Common myeloid progenitor, CD34-positive (primary cell): ENCODE results near the gene CHP1.
"Not testable (repeated sequence)": the region's sequence is repeated elsewhere in the genome, so short reads cannot be mapped to it uniquely, and the experiment has no call there.

Experiments used
- CTCF ChIA-PET: fragments of 350-600 bp; sonication (Branson Sonifier 250); formaldehyde crosslinking; loops from one replicate; lab custom pipeline; 2021; ENCODE audit warnings: antibody characterized with exemption; lab: Charles Lee
- POLR2A ChIA-PET: fragments of 350-600 bp; sonication (Branson Sonifier 250); formaldehyde crosslinking; loops from one replicate; lab custom pipeline; 2021; ENCODE audit warnings: antibody characterized with exemption; lab: Charles Lee
- DNase-seq, 3 donors: peaks; one replicate each; pipeline versions ENCODE4 v3.0.0 to v3.0.0-alpha.2; 2013
- H3K27ac ChIP-seq, 2 experiments: 1 replicate in 1 of 2; 2 replicates in 1 of 2; pipeline ENCODE4 v1.7.0; 2013; ENCODE audit warnings: inconsistent platforms in 2 of 2, low read length in 2 of 2, mild to moderate bottlenecking in 2 of 2, low read depth in 1 of 2, moderate library complexity in 1 of 2; ENCODE audit not compliant: severe bottlenecking in 2 of 2, insufficient read depth in 1 of 2, poor library complexity in 1 of 2
- H3K27me3 ChIP-seq, 5 experiments: replicated peaks in 2 of 5; 1 replicate in 3 of 5; 2 replicates in 2 of 5; pipeline versions ENCODE4 v1.6.1 to v1.7.0; 2013; ENCODE audit warnings: low read length in 4 of 5, mild to moderate bottlenecking in 2 of 5, moderate library complexity in 2 of 5, inconsistent platforms in 1 of 5; ENCODE audit not compliant: insufficient read depth in 5 of 5, control insufficient read depth in 4 of 5
- H3K36me3 ChIP-seq, 4 experiments: 1 replicate in 2 of 4; 2 replicates in 2 of 4; pipeline versions ENCODE4 v1.6.1 to v1.7.0; 2013; ENCODE audit warnings: low read length in 3 of 4, control low read depth in 1 of 4, mild to moderate bottlenecking in 1 of 4; ENCODE audit not compliant: control insufficient read depth in 4 of 4, insufficient read depth in 4 of 4
- H3K4me1 ChIP-seq, 4 experiments: 1 replicate in 3 of 4; 2 replicates in 1 of 4; pipeline versions ENCODE4 v1.6.1 to v1.7.1; 2013; ENCODE audit warnings: low read length in 3 of 4, mild to moderate bottlenecking in 3 of 4, control low read depth in 1 of 4, inconsistent platforms in 1 of 4, moderate library complexity in 1 of 4; ENCODE audit not compliant: control insufficient read depth in 4 of 4, insufficient read depth in 4 of 4; ENCODE audit errors: control extremely low read depth in 1 of 4
- H3K4me3 ChIP-seq, 7 experiments: 1 replicate in 4 of 7; 2 replicates in 3 of 7; pipeline versions ENCODE4 v1.5.1 to v1.7.0; 2013; ENCODE audit warnings: mild to moderate bottlenecking in 7 of 7, low read length in 6 of 7, moderate library complexity in 6 of 7, inconsistent platforms in 2 of 7, low read depth in 2 of 7, control low read depth in 1 of 7; ENCODE audit not compliant: insufficient read depth in 4 of 7, control insufficient read depth in 1 of 7; ENCODE audit errors: extremely low read depth in 1 of 7
- H3K9me3 ChIP-seq, 5 experiments: 1 replicate in 4 of 5; 2 replicates in 1 of 5; pipeline versions ENCODE4 v1.6.1 to v1.7.1; 2013; ENCODE audit warnings: low read length in 4 of 5, mild to moderate bottlenecking in 2 of 5, inconsistent platforms in 1 of 5, low read depth in 1 of 5, moderate library complexity in 1 of 5; ENCODE audit not compliant: control insufficient read depth in 4 of 5, insufficient read depth in 2 of 5; ENCODE audit errors: control extremely low read depth in 1 of 5
- WGBS: methylation state at CpG from one replicate; pipeline ENCODE4 v1.1.5; 2013; ENCODE audit not compliant: insufficient coverage; 5-methylcytosine and 5-hydroxymethylcytosine counted together

CHP1 gene

DNA sequence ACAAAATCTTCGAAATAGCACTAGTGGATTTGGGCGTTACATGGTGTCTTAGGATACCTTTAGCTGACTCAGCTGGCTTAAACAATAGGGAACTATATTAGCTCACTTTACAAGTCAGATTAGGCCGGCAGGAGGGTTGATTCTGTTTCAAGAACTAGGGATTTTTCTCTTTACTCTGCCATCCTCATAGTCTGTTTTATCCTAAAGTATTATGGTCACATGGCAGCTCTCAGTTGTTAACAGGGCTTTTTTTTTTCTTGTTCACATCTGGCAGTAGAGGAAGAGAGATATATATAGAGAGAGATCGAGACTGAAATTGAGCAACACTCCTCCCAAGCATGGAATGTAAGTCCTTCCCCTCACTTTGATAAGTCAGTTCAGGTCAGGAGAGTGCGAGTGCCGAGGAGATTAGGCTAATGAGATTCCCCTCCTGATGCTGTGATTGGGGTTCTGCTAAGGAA is 32.9 kb downstream of the CHP1 start:
- CTCF ChIA-PET = no interaction called here
- H3K9me3 ChIP-seq = no peaks in the 10 kb centered on the region
- H3K4me1 ChIP-seq = peaks cover 3 to 14% (median 10%) of the 10 kb centered on the region in 4 experiments
- H3K4me3 ChIP-seq = no peak overlapping the region
- WGBS = 78% methylated on average over 3 of the region's 6 CpGs
- H3K27ac ChIP-seq = no peak overlapping the region
- no peaks in the 10 kb centered on the region for H3K27me3 ChIP-seq
- peaks cover 4 to 27% (median 10%) of the 10 kb centered on the region in 4 experiments for H3K36me3 ChIP-seq
- no peak for DNase-seq
- POLR2A ChIA-PET = no interaction called here

DNA sequence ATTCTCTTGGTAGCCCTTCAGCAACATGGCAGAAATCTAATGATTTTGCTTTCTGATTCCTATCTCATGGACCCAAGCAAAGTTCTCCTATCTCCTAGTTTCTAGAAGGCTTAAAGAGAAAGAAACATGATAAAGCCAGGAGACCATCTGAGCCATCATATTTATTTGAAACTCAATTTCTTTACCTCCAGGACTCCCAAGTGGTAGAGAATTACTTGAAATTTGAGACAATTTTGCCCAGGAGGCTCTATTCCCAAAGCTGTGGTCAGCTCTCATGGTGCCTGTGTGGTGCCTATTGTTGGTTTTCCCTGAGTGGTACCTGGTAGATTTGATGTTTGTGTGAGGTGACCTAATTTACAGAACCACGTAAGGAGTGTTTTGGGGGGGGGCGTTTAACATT is 38.8 kb downstream of the CHP1 start:
- H3K27me3 ChIP-seq = no peaks in the 10 kb centered on the region
- no peaks in the 10 kb centered on the region for H3K9me3 ChIP-seq
- CTCF ChIA-PET = interaction anchor here (1.0 kb wide), 1 partner anchor 16 kb away, joined by 3 read pairs; no protein-coding TSS in a partner anchor
- 100% methylated on average over 1 of the region's 2 CpGs for WGBS
- no peak overlapping the region for H3K27ac ChIP-seq
- no peaks in the 10 kb centered on the region for H3K4me1 ChIP-seq
- H3K4me3 ChIP-seq = no peak overlapping the region
- peaks cover 0 to 21% (median 3%) of the 10 kb centered on the region in 4 experiments for H3K36me3 ChIP-seq
- no peak for DNase-seq
- POLR2A ChIA-PET = no interaction called here

DNA sequence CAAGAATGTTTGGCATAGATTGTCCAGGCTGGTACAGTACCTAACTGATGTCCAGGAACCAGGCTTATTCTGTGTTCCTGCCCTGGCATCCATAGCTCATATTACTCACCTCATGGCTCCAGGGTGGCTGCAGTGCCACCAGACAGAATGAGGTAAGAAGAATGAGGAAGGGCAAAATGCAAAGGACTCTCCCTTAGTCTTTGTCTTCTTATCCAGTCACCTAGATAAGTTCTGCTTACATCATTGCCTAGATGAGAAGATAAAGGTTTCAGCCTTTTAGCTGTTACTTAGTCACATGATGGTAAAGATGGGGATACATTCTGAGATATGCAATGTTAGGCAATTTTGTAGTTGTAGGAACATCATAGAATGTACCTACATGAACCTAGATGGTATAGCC is 45.8 kb downstream of the CHP1 start:
- POLR2A ChIA-PET = no interaction called here
- DNase-seq = no peak
- peaks cover 0 to 4% (median 0%) of the 10 kb centered on the region in 4 experiments for H3K4me1 ChIP-seq
- CTCF ChIA-PET = no interaction called here
- H3K27ac ChIP-seq = no peak overlapping the region
- no peaks in the 10 kb centered on the region for H3K27me3 ChIP-seq
- no peaks in the 10 kb centered on the region for H3K9me3 ChIP-seq
- H3K4me3 ChIP-seq = no peak overlapping the region
- peaks cover 5 to 32% (median 16%) of the 10 kb centered on the region in 4 experiments for H3K36me3 ChIP-seq

DNA sequence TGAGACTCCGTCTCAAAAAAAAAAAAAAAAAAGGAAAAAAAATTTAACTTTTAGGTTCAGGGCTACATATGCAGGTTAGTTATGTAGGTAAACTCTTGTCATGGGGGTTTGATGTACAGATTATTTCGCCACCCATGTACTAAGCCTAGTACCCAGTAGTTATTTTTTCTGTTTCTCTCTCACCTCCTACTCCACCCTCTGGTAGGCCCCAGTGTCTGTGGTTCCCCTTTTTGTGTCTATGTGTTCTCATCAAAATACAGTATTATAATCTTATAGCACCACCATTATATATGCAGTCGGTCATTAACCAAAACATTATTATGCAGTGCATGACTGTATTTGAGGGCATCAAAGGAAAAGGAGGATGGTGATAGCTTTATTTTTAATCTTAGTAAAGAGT is 47.3 kb downstream of the CHP1 start:
- DNase-seq = no peak
- H3K27me3 ChIP-seq = no peaks in the 10 kb centered on the region

DNA sequence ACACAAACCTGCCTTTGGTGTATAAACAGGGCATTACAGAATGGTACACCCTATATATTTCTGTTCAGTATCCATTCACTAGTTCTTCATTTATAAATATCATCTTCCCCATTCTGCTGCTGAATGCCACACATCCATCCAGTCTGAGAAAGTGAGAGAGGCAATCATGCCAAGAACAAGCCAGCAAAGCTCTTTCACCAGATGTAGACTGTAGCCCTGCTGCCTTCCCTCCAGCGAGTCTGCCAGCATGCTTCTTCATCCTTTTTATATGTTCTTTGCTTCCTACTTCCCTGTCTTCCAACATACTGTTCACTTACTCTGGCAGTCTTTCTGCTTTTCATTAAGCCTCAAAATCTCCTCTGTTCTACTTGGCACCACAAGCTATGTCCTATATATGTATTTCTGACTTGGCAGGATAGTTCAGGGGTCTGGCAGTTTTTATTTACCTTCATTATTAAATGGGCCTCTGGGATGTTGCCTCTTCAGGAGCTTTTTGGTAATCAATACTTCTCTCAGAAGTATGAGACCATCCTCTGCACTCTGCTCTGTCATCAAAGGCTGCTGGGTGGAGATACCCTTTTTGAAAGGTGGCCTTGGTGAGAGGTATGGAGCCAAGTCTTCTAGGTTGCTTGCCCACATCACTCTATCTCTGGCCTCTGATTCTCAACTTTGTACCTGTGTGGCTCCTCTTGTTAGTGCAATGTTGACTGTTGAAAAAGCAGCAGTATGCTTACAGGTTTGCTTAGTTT is 48.6 kb downstream of the CHP1 start:
- Histone ChIP-seq H3K4me1 (peaks cover 3 to 10% (median 6%) of the 10 kb centered on the region in 4 experiments), H3K27me3 (no peaks in the 10 kb centered on the region), H3K27ac (no peak overlapping the region), H3K4me3 (no peak overlapping the region), H3K9me3 (no peaks in the 10 kb centered on the region), H3K36me3 (peaks cover 5 to 23% (median 14%) of the 10 kb centered on the region in 4 experiments)
- 100% methylated on average over 1 of the region's 1 CpG for WGBS
- no peak for DNase-seq
- ChIA-PET CTCF (no interaction called here), POLR2A (no interaction called here)

More for the DNA sequence above, 47.3 kb downstream of the CHP1 start:
- Histone ChIP-seq H3K9me3 (no peaks in the 10 kb centered on the region), H3K4me1 (peaks cover 0 to 8% (median 4%) of the 10 kb centered on the region in 4 experiments), H3K36me3 (peaks cover 5 to 26% (median 15%) of the 10 kb centered on the region in 4 experiments), H3K27ac (no peak overlapping the region), H3K4me3 (no peak overlapping the region)
- ChIA-PET POLR2A (no interaction called here), CTCF (interaction anchor here (0.6 kb wide), 1 partner anchor 48 kb away, joined by 3 read pairs; the partner anchor contains the start of gene EXD1)
- no CpG with 5 or more reads among the region's 3 CpGs for WGBS

DNA sequence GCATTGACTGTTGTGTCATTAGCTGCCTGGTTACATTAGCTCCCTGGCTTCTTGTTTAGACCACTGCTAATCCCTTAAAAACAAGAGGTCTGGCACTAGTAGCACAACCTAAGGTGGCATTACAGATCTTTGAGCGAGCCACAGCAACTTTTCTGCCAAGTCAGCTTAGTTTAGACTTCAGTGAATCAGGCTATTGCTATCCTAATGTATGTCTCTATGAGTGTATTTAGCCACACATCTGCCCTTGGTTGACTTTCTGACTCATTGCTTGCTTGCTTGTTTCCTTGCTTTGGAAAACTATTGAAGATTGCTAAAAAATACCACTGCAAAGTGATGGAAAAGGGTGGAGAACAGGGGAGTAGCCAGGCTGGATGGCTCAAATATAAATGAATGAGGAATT is 50.2 kb downstream of the CHP1 start:
- WGBS = 100% methylated on average over 1 of the region's 1 CpG
- no peak for DNase-seq
- ChIA-PET CTCF (no interaction called here), POLR2A (no interaction called here)
- H3K4me1 ChIP-seq = peaks cover 7 to 19% (median 12%) of the 10 kb centered on the region in 4 experiments
- H3K36me3 ChIP-seq = peaks cover 2 to 30% (median 13%) of the 10 kb centered on the region in 4 experiments
- H3K4me3 ChIP-seq = no peak overlapping the region
- H3K27me3 ChIP-seq = no peaks in the 10 kb centered on the region
- H3K27ac ChIP-seq = no peak overlapping the region
- no peaks in the 10 kb centered on the region for H3K9me3 ChIP-seq

DNA sequence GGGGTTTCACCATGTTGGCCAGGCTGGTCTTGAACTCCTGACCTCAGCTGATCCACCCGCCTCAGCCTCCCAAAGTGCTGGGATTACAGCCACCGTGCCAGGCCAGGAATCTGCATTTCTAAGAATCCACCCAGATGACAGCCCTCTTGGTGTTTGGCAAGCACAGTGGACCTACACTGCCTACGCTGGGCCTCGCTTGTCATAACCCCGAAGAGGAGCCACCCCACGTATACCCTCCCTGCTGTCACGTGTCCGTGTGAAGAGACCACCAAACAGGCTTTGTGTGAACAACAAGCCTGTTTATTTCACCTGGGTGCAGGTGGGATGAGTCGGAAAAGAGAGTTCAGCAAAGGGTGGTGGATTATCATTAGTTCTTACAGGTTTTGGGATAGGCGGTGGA is 51.4 kb downstream of the CHP1 start:
- DNase-seq, H3K27me3 ChIP-seq, POLR2A ChIA-PET, H3K27ac ChIP-seq, CTCF ChIA-PET, H3K4me3 ChIP-seq, H3K9me3 ChIP-seq: not testable (repeated sequence)
- H3K4me1 ChIP-seq = peaks cover 10 to 25% (median 13%) of the 10 kb centered on the region in 4 experiments
- 94% methylated on average over 8 of the region's 10 CpGs for WGBS
- peaks cover 3 to 39% (median 12%) of the 10 kb centered on the region in 4 experiments for H3K36me3 ChIP-seq
